NCI-H1930 (cell line): ENCODE data around the gene FLYWCH2.
"Not testable (repeated sequence)": the region's sequence is repeated elsewhere in the genome, so short reads cannot be mapped to it uniquely, and the experiment has no call there.

Experiments used
- DNase-seq, 2 experiments: peaks; one replicate each; lab custom pipeline; 2025; lab: John Stamatoyannopoulos, UW

The FLYWCH2 gene

GRCh38 chr16:2912330-2913199, 29.6 kb downstream of the FLYWCH2 start:
- DNase-seq = no peak

- DNase-seq = no peak
These were observed 30.6 kb downstream of the FLYWCH2 start for GRCh38 chr16:2913603-2914002.

- no peak for DNase-seq
These were observed 31.2 kb downstream of the FLYWCH2 start for GRCh38 chr16:2914233-2914632.

GRCh38 chr16:2915196-2915929, 32.3 kb downstream of the FLYWCH2 start:
- DNase-seq = no peak

GRCh38 chr16:2919511-2920255, 36.7 kb downstream of the FLYWCH2 start:
- DNase-seq = peak; percentile 29 to 65

GRCh38 chr16:2923481-2923880, 40.5 kb downstream of the FLYWCH2 start:
- no peak for DNase-seq

GRCh38 chr16:2924901-2925755, 42.1 kb downstream of the FLYWCH2 start:
- no peak for DNase-seq

- DNase-seq = no peak
These were observed 43.1 kb downstream of the FLYWCH2 start for GRCh38 chr16:2925951-2926649.

- no peak for DNase-seq
These were observed 43.6 kb downstream of the FLYWCH2 start for GRCh38 chr16:2926650-2926999.

- DNase-seq = peak; percentile 85 to 87
These were observed 44.1 kb downstream of the FLYWCH2 start for GRCh38 chr16:2927010-2927646.

- not testable (repeated sequence) for DNase-seq
These were observed 45.1 kb downstream of the FLYWCH2 start for GRCh38 chr16:2928151-2928550.

GRCh38 chr16:2928796-2929195, 45.8 kb downstream of the FLYWCH2 start:
- no peak for DNase-seq

GRCh38 chr16:2929693-2930092, 46.7 kb downstream of the FLYWCH2 start:
- DNase-seq = no peak

- DNase-seq = no peak
These were observed 47.2 kb downstream of the FLYWCH2 start for GRCh38 chr16:2930236-2930635.

GRCh38 chr16:2931231-2931914, 48.4 kb downstream of the FLYWCH2 start:
- not testable (repeated sequence) for DNase-seq

GRCh38 chr16:2933136-2933535, 50.1 kb downstream of the FLYWCH2 start:
- no peak for DNase-seq

- no peak for DNase-seq
These were observed 50.7 kb downstream of the FLYWCH2 start for GRCh38 chr16:2933701-2934100.

- no peak for DNase-seq
These were observed 51.4 kb downstream of the FLYWCH2 start for GRCh38 chr16:2934450-2934849.

GRCh38 chr16:2936436-2937011, 53.5 kb downstream of the FLYWCH2 start:
- DNase-seq = no peak

GRCh38 chr16:2937170-2937569, 54.2 kb downstream of the FLYWCH2 start:
- no peak for DNase-seq
